GM12891 (cell line): ENCODE data around the gene PRDM16.

Experiments used
- PAX5 ChIP-seq: IDR thresholded peaks from 2 replicates; pipeline ENCODE4 v1.6.1; 2011; ENCODE audit warnings: low read length, moderate library complexity, mild to moderate bottlenecking; ENCODE audit not compliant: insufficient read depth, severe bottlenecking
- POLR2A ChIP-seq: IDR thresholded peaks from 2 replicates; pipeline ENCODE4 v1.6.1; 2011; ENCODE audit warnings: low read depth, low read length, control low read depth
- POLR2AphosphoS5 ChIP-seq: IDR thresholded peaks from 2 replicates; pipeline ENCODE4 v1.6.1; 2011; ENCODE audit warnings: low read depth, low read length, control low read depth
- POU2F2 ChIP-seq: IDR thresholded peaks from 2 replicates; pipeline ENCODE4 v1.6.1; 2011; ENCODE audit warnings: low read depth, mild to moderate bottlenecking, control low read depth, low read length, moderate library complexity

DNA sequence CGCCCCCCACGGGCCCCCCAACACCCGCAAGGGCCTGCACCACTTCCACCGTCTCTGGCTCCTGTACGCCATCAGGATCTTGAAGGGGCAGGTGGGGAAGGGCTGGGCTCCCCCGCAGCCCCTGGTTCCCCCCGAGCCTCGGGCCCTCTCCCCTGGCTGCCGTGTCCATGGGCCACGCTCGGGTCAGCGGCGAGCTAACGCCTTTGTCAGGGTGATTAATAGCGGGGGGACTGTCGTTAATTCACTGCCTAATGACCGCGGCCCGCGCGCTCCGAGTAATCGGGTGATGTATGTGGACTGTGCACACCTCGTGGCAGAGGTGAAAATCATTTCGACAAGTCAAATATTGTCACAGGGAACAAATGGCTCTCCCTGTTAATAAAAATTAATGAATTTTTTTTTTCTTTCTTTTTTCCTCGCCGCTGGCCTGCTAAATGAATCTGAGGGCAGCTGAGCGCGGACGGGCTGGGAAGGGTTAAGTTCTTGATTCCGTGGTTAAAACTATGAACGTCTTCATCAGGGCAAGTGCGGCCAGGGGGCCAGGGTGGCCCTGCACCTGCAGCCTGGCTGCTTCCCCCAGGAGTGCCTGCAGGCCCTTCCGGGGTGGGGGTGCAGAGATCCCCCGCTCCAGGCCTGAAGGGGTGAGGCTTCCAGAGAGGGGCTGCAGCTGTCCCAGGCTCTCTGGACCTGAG is 100.8 kb downstream of the PRDM16 start:
- TF ChIP-seq PAX5 (no peak), POLR2A (no peak), POU2F2 (no peak), POLR2AphosphoS5 (no peak)
